H1 (cell line): ENCODE data around the gene NPFF. TPM values are rescaled to one million over a fixed set of nuclear protein-coding genes. Genes with fewer than 3 reads are reported as not detected.

ENCODE experiments used
- POLR2AphosphoS5 ChIP-seq: IDR thresholded peaks from 2 replicates; pipeline ENCODE4 v1.6.1; 2011; ENCODE audit warnings: low read depth, low read length
- SAP30 ChIP-seq: fragments of 300-600 bp; sonication (generic); IDR thresholded peaks from 2 replicates; pipeline ENCODE4 v1.7.1; 2012; ENCODE audit warnings: low read length, moderate library complexity, mild to moderate bottlenecking, inconsistent platforms; ENCODE audit not compliant: insufficient read depth, insufficient replicate concordance
- TEAD4 ChIP-seq: IDR thresholded peaks from 2 replicates; pipeline ENCODE4 v1.6.1; 2012; ENCODE audit warnings: low read depth, low read length, inconsistent platforms, mixed read lengths
- polyA plus RNA-seq, 7 experiments: library from polyadenylated mRNA; depleted of rRNA in 3 of 7; stranded (reverse) in 5 of 7; unstranded in 2 of 7; fragments of >200 nt in 5 of 7; fragments of 200-250 nt in 2 of 7; gene quantifications; 1 replicate in 5 of 7; 2 replicates in 1 of 7; 4 replicates in 1 of 7; pipeline versions ENCODE4 v1.2.1 to v1.2.3, GENCODE V29; 2011 to 2013; ENCODE audit warnings: missing spikeins in 2 of 7, mixed read lengths in 2 of 7
- total RNA-seq: library from RNA; stranded (reverse); fragmentation: NEBNext Ultra II Directional; extraction: Animal tissue kit (Norgen Biotek cat#: 25700); gene quantifications from 2 replicates; pipeline ENCODE4 v1.2.1, GENCODE V29; 2021

Gene NPFF
- total and polyA plus RNA-seq, 2 of the 8 experiments (the other 6 are each of a cell fraction or from before 2014, with no cell fraction given): not detected

DNA sequence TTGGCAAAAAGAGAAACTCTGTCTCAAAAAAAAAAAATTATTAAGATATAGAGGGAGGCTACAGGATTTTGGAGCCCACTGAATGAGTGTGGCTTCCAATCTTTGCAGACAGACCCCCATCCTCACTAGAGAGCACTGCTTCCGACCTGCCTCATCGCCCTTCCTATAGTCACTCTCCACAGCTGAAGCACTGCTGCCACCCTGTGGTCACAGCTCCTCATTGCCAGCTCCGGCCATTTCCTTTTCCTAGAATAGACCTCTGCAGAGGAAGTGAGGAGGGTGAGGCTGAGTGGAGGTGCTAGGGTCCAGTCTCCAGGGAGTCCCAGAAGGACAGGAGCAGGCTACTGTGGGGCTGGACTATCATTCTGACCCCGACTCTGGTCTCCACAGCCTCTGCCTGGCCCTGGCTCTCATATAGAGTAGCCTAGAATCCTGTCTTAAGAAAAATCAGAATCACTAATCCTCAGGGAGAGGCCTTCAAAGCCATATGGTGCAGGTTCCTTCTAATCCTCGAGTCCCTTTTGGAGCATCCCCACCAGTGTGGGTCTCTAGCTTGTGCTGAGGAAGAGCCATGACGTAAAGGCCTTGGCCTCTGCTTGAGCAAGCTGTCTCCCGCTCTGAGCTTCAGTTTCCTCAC is 1.4 kb upstream of the NPFF start (continued):
- TF ChIP-seq POLR2AphosphoS5 (peak; percentile 23; the same call in 1 of the 2 replicates), SAP30 (no peak), TEAD4 (no peak)
